NCI-H526 treated with DMSO at 0.1 percent for 48 hours (cell line): ENCODE measurements around the gene DDX5.
"Not testable (repeated sequence)": the region's sequence is repeated elsewhere in the genome, so short reads cannot be mapped to it uniquely, and the experiment has no call there.

Experiments
- DNase-seq: peaks from one replicate; lab custom pipeline; 2025; lab: John Stamatoyannopoulos, UW

DDX5 gene

GRCh38 chr17:64492481-64493109 is 13.5 kb downstream of the DDX5 start:
- no peak for DNase-seq

- no peak for DNase-seq
These were observed 14.1 kb downstream of the DDX5 start for GRCh38 chr17:64491994-64492393.

GRCh38 chr17:64491034-64491860 is 14.8 kb downstream of the DDX5 start:
- DNase-seq = no peak

DNA sequence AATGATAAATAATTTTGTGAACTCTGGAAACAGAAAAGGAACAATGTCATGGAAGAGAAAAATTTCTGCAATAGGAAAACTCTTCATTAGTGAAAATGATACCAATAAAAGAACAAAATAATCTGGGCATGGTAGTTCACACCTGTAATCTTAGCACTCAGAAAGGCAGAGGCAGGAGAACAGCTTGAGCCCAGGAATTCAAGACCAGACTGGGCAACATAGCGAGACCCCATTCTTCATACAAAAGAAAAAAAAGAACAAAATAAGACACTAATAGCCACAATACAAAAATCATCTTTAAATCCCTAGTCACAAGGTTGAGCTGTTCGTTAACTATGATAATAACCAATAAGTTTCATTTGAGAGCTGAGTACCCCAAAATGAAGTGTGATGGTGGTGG is 17.8 kb downstream of the DDX5 start:
- DNase-seq = no peak

DNA sequence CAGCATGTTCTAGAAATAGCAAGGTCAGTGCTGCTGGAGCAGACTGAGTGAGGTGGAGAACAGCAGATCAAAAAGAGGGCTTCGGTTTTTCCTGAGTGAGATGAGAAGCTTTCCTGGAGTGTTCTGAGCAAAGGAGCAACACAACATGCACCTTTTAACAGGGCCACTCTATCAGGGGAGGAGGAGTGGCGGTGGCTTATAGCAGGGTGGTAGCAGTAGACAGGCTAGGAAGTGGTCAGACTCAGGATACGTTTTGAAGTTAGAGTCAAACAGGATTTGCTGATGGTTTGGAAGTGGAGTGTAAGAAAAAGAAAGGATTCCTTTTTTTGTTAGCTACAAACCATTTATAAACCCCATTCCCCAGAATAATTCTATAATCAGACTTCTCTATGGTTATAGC is 21.7 kb downstream of the DDX5 start:
- no peak for DNase-seq

DNA sequence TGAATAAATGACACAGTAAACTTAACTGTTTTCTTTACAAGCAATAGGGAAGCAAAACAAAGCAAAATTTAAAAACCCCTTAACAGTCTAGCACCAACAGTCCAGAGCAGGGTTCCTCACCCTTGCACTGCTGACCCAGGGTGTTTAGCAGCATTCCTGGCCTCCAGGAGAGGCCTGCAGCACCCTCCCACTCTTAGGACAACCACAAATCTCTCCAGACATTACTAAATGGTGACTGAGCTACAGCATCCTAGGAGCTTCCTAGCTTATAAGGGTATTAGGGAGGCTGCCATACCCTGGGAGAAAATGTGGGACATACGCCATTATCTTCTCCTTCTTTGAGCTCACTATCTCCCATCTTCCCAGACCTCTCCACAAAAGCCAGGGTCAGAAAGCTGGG is 25.1 kb downstream of the DDX5 start:
- DNase-seq = no peak

DNA sequence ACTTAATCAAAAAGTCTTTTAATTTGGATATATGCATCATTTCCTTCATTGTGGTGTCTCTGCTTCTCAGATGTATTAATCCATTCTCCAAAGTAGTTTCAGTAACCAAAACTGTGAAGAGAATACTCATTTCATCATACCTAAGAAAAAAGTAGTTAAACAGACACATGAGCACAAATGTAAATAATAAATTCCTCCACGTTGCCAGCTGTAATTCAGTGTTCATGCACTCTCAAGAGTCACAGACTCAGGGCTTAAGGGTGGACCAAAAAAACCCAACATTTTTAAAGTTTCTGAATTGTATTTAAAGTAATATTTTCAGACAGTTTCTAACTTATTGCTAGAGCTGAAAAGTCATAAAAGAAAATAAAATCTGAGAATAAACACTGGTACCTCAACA is 28.2 kb downstream of the DDX5 start:
- DNase-seq = no peak

- DNase-seq = no peak
These were observed 33.5 kb downstream of the DDX5 start for GRCh38 chr17:64472564-64472963.

GRCh38 chr17:64471440-64471839 is 34.6 kb downstream of the DDX5 start:
- DNase-seq = no peak

- DNase-seq = no peak
These were observed 35.5 kb downstream of the DDX5 start for GRCh38 chr17:64470625-64471024.

- not testable (repeated sequence) for DNase-seq
These were observed 39.3 kb downstream of the DDX5 start for GRCh38 chr17:64466834-64467233.

- DNase-seq = no peak
These were observed 39.9 kb downstream of the DDX5 start for GRCh38 chr17:64466019-64466735.

GRCh38 chr17:64461788-64462187 is 44.3 kb downstream of the DDX5 start:
- no peak for DNase-seq

- no peak for DNase-seq
These were observed 45.1 kb downstream of the DDX5 start for GRCh38 chr17:64460955-64461354.

DNA sequence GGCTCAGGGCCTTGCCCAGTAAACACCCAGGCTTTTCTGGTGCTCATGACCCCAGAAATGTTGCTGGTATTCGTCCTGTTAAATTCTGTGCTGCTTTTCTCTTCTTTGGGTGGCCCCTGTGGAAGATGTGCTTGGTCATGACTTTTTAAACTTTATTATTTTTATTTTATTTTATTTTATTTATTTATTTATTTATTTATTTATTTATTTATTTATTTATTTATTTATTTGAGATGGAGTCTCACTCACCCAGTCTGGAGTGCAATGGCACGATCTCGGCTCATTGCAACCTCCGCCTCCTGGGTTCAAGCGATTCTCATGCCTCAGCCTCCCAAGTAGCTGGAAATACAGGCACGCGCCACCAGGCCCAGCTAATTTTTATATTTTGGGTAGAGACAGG is 46.3 kb downstream of the DDX5 start:
- not testable (repeated sequence) for DNase-seq

- no peak for DNase-seq
These were observed 46.8 kb downstream of the DDX5 start for GRCh38 chr17:64459284-64459747.

DNA sequence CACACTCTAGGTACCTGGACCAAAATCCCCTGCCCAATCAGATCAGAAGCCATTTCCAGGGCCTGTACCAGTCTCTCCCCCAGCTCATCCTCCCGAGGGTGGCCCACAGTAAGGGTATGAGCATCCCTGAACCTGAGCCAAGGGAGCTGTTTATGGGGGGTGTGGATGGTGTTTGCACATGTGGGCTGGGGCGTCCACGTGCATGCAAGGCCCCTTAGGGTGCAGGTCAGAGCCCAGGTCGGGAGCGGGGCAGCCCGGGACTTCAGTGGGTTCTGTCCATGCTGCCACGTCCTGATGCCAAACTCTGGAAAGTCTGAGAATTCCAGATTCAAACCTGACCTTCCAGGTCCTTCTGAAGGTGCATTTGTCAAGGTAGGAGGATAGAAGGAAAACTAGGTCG is 47.3 kb downstream of the DDX5 start:
- no peak for DNase-seq

- DNase-seq = no peak
These were observed 48.9 kb downstream of the DDX5 start for GRCh38 chr17:64457156-64457555.

- no peak for DNase-seq
These were observed 49.9 kb downstream of the DDX5 start for GRCh38 chr17:64455993-64456885.

- DNase-seq = no peak
These were observed 56.5 kb downstream of the DDX5 start for GRCh38 chr17:64449545-64449944.

GRCh38 chr17:64448665-64449512 is 57.2 kb downstream of the DDX5 start, which contains the start of gene MILR1:
Gene MILR1, plus strand, starts transcription at chr17:64449115. Its CDS starts 54 bp downstream, at chr17:64449169.
- DNase-seq = no peak
